Dedifferentiated amniotic fluid mesenchymal stem cell (primary cell): ENCODE measurements around the gene LTC4S.
"Not testable (repeated sequence)": the region's sequence is repeated elsewhere in the genome, so short reads cannot be mapped to it uniquely, and the experiment has no call there.

Experiments
- DNase-seq: peaks from one replicate; pipeline ENCODE4 v3.0.0-alpha.2; 2016; ENCODE audit errors: extremely low spot score

Gene LTC4S

GRCh38 chr5:179825655-179826182 lies 31.9 kb downstream of the LTC4S start:
- DNase-seq: no peak

GRCh38 chr5:179827680-179828079 lies 33.9 kb downstream of the LTC4S start:
- no peak for DNase-seq

DNA sequence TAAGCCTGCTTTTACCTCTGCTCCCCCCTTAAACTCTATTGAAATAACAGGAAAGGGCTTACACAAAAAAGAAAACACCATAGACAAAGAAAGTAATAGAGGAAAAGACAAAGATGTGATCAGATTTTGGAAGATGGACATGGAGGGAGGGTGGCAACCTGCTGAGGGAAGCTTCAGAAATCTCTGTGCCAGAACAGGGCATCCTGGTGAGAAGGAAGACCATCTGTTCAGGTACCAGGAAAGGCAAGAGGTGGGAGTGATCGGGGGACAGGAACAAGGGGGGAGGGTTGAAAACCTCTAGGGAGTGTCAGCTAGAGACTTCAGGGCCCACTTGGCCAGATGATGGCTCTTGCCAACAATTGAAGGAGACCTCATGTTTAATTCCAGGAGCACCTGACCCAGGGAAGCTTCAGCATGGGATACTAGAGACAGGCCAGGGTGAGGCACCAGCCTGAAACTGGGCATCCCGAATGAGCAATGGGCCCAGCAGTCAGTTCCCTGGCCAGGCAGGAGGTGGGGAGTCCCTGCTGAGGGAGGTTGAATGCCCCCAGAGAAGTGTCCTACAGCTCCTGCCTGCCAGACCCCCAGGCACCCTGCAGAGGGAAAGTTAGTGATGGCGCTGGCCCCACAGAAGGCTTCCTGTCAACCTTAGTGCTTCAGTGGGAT lies 35.1 kb downstream of the LTC4S start:
- no peak for DNase-seq

DNA sequence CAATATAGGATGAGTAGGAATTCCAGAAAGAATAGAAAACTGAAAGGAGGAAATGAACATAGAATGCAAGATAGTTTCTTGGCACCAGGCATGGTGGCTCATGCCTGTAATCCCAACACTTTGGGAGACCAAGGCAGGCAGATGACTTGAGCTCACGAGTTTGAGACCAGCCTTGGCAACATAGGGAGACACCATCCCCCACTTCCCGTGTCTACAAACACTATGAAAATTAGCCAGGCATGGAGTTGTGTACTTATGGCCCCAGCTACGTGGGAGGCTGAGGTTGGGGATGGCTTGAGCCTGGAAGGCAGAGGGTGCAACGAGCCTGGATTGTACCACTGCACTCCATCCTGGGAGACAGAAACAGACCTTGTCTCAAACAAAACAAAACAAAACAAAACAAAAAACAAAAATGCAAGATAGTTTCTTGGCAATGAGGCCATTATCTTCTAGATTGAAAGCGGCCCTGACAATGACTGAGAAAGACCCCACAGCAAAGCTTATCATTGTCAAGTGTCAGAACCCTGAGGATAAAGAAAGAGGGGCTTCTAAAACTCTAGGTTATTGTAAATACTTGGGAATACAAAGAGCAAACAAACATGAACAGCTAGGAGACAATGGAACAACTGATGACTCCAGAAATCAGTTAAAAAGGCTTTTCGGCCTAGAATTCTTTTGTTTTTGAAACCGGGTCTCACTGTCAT lies 36.1 kb downstream of the LTC4S start:
- DNase-seq: no peak

- no peak for DNase-seq
Measured at GRCh38 chr5:179830818-179831468, 37.2 kb downstream of the LTC4S start.

DNA sequence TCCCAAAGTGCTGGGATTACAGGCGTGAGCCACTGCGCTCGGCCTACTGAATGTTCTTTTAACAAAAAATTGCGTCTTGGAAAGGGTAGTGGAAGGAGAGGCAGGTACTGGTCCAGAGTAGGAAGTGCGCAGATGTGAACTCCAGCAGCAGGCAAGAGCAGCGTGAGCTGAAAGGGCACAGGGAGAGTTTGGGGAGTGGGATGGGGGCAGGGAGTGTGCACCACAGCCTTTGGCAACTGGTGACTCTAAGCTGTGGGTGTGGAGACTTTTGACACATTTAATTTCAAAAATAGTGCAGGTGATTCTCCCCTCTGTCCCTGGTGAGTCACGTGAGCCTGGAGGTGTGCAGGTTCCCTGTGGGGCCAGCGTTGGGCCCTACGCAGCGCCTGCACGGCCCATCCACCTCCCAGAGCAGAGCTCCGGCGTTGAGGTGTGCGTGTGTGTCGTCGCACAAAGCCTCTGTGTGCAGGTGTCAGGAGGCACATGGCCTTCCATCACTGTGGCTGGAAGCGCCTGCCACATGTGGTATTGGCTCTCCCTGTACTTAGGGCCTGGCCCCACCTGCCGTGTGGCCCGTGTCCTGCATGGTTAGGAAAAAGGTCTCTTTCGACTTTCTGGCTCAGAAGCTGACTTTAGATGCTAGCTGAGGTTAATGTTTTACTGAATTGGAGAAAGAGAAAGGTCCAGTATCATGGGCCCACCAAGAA lies 38.4 kb downstream of the LTC4S start:
- DNase-seq: no peak

DNA sequence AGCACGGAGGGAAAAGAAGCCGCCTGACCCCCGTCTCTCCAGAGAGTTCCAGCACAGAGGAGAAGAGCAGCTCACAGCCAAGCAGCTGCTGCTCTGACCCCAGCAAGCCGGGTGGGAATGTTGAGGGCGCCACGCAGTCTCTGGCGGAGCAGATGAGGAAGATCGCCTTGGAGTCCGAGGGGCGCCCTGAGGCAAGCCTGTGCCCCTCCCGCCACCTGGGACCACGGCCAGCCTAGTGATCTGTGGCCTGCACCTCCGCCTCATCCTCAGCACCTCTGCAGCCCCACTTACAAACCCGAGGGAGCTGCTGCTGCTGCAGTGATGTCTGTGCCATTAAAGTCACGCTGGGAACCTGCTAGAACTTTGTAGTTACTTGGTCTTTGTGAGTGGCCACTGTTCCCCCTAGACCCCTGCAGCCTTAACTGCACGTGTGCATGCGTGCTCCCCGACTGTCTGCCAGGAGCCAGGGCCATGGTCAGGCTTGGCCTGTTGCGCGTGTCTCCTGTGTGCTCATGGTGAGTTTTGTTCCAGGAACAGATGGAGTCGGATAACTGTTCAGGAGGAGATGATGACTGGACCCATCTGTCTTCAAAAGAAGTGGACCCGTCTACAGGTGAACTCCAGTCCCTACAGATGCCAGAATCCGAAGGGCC lies 39.4 kb downstream of the LTC4S start:
- DNase-seq: no peak

DNA sequence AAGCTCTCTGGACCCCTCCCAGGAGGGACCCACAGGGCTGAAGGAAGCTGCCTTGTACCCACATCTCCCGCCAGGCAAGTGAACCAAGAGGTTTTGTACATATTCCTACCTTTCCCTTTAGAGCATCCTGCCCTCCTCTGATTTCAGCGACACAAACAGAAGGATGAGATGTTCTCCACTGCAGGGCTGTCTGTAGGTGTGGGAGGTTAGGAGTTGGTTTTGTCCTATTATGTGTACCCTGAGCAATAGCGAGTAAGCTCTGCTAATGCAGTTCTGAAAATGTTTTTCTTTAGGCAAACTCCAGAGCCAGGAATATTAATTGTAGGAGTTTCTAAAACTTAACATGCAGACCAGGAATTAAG lies 39.9 kb downstream of the LTC4S start:
- DNase-seq: no peak

DNA sequence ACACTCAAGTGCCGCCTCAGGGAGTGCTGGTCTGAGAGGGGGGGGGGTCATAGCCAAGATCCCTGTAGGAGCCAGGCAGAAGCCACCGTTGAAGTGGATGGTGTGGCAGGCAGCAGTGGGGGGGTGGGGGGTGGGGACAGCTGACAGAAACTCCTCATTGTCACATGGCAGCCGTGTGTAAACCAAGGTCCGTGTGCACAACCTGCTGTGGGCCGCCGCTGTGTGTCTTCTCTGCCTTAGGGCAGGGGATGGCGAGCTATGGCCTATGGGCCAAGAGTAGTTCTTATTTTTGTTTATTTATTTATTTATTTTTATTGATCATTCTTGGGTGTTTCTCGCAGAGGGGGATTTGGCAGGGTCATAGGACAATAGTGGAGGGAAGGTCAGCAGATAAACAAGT lies 40.3 kb downstream of the LTC4S start:
- DNase-seq: no peak

DNA sequence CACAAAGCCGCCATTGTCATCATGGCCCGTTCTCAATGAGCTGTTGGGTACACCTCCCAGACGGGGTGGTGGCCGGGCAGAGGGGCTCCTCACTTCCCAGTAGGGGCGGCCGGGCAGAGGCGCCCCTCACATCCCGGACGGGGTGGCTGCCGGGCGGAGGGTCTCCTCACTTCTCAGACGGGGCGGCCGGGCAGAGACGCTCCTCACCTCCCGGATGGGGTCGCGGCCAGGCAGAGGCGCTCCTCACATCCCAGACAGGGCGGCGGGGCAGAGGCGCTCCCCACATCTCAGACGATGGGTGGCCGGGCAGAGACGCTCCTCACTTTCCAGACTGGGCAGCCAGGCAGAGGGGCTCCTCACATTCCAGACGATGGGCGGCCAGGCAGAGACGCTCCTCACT lies 41.1 kb downstream of the LTC4S start:
- DNase-seq: not testable (repeated sequence)

DNA sequence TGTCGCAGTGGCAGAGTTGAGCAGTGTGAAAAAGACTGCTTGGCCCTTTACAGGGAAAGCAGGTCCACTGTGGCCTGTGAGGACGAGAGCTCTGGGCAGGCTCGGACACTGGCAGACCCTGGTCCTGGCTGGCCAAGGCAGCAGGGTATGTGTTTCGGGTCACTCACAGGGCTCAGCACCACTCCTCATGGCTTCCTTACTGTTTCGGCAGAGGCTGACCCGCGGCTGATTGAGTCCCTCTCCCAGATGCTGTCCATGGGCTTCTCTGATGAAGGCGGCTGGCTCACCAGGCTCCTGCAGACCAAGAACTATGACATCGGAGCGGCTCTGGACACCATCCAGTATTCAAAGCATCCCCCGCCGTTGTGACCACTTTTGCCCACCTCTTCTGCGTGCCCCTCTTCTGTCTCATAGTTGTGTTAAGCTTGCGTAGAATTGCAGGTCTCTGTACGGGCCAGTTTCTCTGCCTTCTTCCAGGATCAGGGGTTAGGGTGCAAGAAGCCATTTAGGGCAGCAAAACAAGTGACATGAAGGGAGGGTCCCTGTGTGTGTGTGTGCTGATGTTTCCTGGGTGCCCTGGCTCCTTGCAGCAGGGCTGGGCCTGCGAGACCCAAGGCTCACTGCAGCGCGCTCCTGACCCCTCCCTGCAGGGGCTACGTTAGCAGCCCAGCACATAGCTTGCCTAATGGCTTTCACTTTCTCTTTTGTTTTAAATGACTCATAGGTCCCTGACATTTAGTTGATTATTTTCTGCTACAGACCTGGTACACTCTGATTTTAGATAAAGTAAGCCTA lies 42.6 kb downstream of the LTC4S start:
- no peak for DNase-seq

- no peak for DNase-seq
Measured at GRCh38 chr5:179837076-179838011, 43.6 kb downstream of the LTC4S start.

GRCh38 chr5:179839328-179840256 lies 45.8 kb downstream of the LTC4S start:
- DNase-seq: no peak

DNA sequence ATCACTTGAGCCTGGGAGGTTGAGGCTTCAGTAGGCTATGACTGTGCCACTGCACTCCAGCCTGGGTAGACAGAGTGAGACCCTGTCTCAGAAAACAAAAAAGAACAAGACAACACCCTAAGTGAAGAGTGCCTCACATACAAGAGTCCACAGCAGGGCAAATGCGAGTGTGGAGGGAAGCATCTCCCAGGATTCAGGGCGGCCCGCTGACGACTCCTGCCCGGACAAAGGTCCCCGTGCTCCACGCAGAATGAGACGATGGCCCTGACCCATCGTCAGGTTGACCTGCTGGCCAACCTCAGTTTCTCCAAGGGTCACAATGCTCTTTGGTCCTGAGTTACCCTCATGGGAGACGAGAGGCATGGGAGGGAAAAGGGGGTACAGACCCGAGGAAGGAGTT lies 46.5 kb downstream of the LTC4S start:
- DNase-seq: no peak

DNA sequence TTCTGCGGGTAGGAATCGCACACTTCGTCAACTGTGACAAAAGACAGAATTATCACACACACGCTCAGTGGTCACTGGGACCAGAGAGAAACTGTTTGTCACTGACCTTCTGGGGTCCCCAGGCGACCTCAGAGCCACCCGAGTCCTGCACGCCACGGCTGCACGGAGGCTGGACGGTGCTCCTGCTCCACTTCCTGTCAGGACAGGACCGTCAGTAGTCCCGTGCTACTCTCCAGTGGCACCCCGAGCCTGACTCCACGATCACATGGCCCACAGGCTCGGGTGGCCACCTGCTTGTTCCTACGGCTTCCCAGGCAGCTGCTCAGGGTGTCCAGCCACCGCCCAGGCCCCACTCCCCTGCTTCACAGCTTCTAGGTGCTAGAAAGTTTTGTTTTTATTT lies 47.0 kb downstream of the LTC4S start:
- no peak for DNase-seq

GRCh38 chr5:179841621-179842020 lies 47.8 kb downstream of the LTC4S start:
- no peak for DNase-seq
